ENCODE measurements around the gene HASPIN.

The HASPIN gene

DNA sequence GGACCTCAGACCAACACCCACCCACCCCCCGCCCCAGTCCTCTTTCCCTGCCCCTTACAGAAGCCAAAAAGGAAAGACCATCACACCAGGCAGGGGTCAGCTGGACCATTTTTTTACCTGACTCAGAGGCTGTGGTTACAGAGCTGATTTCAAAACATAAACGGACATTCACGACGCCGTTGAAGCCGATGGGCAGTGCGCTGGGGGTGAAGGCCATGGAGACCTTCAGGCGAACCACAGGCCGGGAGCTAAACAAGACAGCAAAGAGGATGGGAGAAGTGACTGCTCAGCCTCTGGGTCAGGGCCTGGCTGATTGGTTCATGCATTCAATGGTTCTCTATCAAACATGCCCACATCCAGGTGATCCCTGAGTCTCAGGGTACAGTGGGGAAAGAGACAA, 24.1 kb downstream of the HASPIN start:
- TF ChIP-seq, protein P1, sequence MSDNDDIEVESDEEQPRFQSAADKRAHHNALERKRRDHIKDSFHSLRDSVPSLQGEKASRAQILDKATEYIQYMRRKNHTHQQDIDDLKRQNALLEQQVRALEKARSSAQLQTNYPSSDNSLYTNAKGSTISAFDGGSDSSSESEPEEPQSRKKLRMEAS (IDR thresholded peaks at IDR 0.05; ENCODE audit: low read depth, low read length), result no peak
- TF ChIP-seq MYC (IDR thresholded peaks at IDR 0.05; ENCODE audit: low read depth, low read length), result no peak
- DNase-seq (ENCODE audit: low read depth), result peak; percentile 49
- no peak overlapping the region for H3K4me3 ChIP-seq (ENCODE audit: low read depth, low read length)

DNA sequence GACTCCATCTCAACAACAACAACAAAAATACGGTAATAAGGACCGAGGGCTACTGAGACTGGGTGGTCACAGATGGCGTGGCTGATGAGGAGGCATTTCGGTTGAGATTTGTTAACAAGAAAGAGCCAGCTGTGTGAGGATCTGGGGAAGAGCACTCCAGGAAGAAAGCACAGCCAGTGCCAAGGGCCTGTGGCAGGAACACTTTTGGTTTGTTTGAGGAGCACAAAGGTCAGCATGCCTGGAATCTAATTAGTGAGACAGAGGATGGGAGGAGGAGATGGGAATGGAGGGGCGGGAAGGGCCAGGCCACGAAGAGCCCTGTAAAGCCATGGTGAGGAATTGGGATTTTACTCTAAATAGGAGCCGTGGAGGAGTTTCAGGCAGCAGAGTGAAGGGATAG, 24.9 kb downstream of the HASPIN start:
- DNase-seq (ENCODE audit: low read depth), result no peak
- no peak overlapping the region for H3K4me3 ChIP-seq (ENCODE audit: low read depth, low read length)
- TF ChIP-seq MYC (IDR thresholded peaks at IDR 0.05; ENCODE audit: low read depth, low read length), result no peak
- TF ChIP-seq, protein P2, sequence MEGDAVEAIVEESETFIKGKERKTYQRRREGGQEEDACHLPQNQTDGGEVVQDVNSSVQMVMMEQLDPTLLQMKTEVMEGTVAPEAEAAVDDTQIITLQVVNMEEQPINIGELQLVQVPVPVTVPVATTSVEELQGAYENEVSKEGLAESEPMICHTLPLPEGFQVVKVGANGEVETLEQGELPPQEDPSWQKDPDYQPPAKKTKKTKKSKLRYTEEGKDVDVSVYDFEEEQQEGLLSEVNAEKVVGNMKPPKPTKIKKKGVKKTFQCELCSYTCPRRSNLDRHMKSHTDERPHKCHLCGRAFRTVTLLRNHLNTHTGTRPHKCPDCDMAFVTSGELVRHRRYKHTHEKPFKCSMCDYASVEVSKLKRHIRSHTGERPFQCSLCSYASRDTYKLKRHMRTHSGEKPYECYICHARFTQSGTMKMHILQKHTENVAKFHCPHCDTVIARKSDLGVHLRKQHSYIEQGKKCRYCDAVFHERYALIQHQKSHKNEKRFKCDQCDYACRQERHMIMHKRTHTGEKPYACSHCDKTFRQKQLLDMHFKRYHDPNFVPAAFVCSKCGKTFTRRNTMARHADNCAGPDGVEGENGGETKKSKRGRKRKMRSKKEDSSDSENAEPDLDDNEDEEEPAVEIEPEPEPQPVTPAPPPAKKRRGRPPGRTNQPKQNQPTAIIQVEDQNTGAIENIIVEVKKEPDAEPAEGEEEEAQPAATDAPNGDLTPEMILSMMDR (IDR thresholded peaks at IDR 0.05; ENCODE audit: low read depth, low read length), result no peak
- TF ChIP-seq POLR2A (IDR thresholded peaks at IDR 0.05; ENCODE audit: extremely low read depth, insufficient read length), result no peak
- TF ChIP-seq, protein P1 (IDR thresholded peaks at IDR 0.05; ENCODE audit: low read depth, low read length), result no peak

DNA sequence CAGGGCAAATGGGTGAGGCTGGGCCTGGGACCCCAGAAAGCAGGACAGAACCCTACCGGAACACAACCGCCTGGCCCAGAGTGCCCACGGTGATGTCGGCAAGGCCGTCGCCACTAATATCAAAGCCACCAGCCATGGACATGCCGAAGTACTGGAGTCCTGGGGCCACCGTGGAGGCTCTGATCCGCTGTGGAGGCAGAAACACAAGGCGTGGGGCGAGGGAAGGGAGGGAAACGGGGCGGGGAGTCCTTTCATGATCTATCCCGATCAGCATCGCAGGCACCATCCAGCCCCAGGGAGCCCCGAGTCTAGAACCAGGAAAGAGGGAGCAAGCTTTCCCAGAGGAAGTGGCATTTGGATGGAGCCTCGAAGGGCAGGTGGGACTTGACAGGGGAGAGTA, 26.6 kb downstream of the HASPIN start:
- TF ChIP-seq POLR2A (IDR thresholded peaks at IDR 0.05; ENCODE audit: extremely low read depth, insufficient read length), result no peak
- H3K4me3 ChIP-seq (ENCODE audit: low read depth, low read length), result no peak overlapping the region
- DNase-seq (ENCODE audit: low read depth), result no peak

DNA sequence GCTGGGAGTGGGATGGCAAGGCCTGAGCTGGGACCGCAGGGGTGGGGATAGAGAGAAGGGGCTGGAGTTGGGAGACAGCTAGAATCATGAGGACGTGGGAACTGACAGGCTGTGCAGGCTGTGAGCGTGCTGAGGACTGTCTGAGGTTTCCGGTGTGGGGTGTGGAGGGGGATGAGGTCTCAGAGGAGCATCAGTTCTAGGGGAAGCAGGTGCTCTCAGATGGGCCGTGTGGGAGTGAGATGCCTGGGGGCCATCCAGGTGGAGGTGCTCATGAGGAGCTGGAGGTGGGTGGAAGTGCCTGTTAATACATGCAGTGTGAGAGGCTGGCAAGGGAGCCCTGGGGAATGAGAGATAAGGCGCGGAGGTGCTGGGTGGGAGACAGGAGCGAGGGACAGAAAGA, 27.2 kb downstream of the HASPIN start:
- peak; percentile 28 for DNase-seq (ENCODE audit: low read depth)
- H3K4me3 ChIP-seq (ENCODE audit: low read depth, low read length), result no peak overlapping the region

DNA sequence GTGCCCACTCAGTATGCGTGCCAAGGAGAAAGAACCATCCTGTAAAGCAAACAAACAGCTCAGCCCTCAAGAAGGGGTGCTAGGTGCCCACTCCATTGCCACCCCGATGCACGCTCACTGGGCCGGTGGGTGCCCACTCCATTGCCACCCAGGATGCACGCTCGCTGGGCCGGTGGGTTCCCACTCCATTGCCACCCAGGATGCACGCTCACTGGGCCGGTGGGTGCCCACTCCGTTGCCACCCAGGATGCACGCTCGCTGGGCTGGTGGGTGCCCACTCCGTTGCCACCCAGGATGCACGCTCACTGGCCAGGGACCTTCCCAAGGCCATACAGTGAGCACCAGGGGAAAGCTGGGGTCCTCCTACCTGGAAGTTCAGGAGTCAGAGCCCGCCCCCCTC, 28.1 kb downstream of the HASPIN start:
- H3K4me3 ChIP-seq (ENCODE audit: low read depth, low read length), result no peak overlapping the region
- TF ChIP-seq POLR2A (IDR thresholded peaks at IDR 0.05; ENCODE audit: extremely low read depth, insufficient read length), result no peak
- no peak for TF ChIP-seq MYC (IDR thresholded peaks at IDR 0.05; ENCODE audit: low read depth, low read length)
- TF ChIP-seq, protein P2 (IDR thresholded peaks at IDR 0.05; ENCODE audit: low read depth, low read length), result no peak
- TF ChIP-seq, protein P1 (IDR thresholded peaks at IDR 0.05; ENCODE audit: low read depth, low read length), result no peak
- DNase-seq (ENCODE audit: low read depth), result no peak

More for the DNA sequence above, 27.2 kb downstream of the HASPIN start:
- TF ChIP-seq, protein P2 (IDR thresholded peaks at IDR 0.05; ENCODE audit: low read depth, low read length), result no peak
- TF ChIP-seq, protein P1 (IDR thresholded peaks at IDR 0.05; ENCODE audit: low read depth, low read length), result no peak
- TF ChIP-seq MYC (IDR thresholded peaks at IDR 0.05; ENCODE audit: low read depth, low read length), result no peak
- no peak for TF ChIP-seq POLR2A (IDR thresholded peaks at IDR 0.05; ENCODE audit: extremely low read depth, insufficient read length)

DNA sequence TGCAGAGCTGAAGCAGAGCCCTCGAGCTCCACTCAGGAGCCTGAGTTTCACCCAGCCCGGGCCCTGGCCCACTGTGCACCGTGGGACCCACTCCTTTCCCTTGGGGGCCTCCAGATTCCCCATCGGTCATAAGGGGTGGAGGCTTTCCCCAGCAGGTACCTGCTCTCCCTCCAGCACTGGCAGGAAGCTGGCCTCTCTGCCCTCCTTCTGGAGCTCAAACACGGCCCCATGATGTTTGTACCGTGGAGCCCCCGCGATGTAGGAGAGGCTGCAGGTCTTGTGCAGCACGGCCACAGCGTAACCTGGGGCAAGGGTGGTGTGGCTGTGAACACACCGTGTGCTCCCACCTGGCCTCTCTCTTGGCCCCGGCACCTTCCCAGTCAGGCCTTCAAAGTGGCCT, 29.9 kb downstream of the HASPIN start:
- H3K4me3 ChIP-seq (ENCODE audit: low read depth, low read length), result no peak overlapping the region
- TF ChIP-seq, protein P2 (IDR thresholded peaks at IDR 0.05; ENCODE audit: low read depth, low read length), result no peak
- TF ChIP-seq POLR2A (IDR thresholded peaks at IDR 0.05; ENCODE audit: extremely low read depth, insufficient read length) (no peak), MYC (IDR thresholded peaks at IDR 0.05; ENCODE audit: low read depth, low read length) (no peak)
- TF ChIP-seq, protein P1 (IDR thresholded peaks at IDR 0.05; ENCODE audit: low read depth, low read length), result no peak
- DNase-seq (ENCODE audit: low read depth), result no peak

DNA sequence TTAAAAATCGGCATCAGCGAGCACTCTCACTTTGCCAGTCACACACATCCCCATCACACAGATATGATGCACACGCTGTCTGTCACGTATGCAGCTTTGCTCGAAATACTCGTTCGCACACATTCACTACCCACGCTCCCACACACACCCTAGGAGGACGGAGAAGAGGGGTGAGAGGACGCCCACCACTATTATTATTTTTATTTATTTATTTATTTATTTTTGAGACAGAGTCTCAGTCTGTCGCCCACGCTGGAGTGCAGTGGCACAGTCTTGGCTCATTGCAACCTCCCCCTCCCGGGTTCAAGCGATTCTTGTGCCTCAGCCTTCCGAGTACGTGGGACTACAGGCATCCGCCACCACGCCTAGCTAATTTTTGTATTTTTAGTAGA, 30.4 kb downstream of the HASPIN start:
- DNase-seq (ENCODE audit: low read depth), result no peak
- H3K4me3 ChIP-seq (ENCODE audit: low read depth, low read length), result no peak overlapping the region
- TF ChIP-seq POLR2A (IDR thresholded peaks at IDR 0.05; ENCODE audit: extremely low read depth, insufficient read length) (no peak), MYC (IDR thresholded peaks at IDR 0.05; ENCODE audit: low read depth, low read length) (no peak)
- TF ChIP-seq, protein P1 (IDR thresholded peaks at IDR 0.05; ENCODE audit: low read depth, low read length), result no peak
- TF ChIP-seq, protein P2 (IDR thresholded peaks at IDR 0.05; ENCODE audit: low read depth, low read length), result no peak

Data from NB4 (cell line).